ENCODE data around the gene DNAJB1.

DNAJB1 gene

GRCh38 chr19:14495672-14496028 is 22.5 kb downstream of the DNAJB1 start:
- no peak for DNase-seq

- no peak for DNase-seq
These were observed 23.1 kb downstream of the DNAJB1 start for GRCh38 chr19:14494910-14495671.

- DNase-seq: no peak
These were observed 23.8 kb downstream of the DNAJB1 start for GRCh38 chr19:14494411-14494810.

GRCh38 chr19:14492756-14493337 is 25.4 kb downstream of the DNAJB1 start:
- no peak for DNase-seq

GRCh38 chr19:14487370-14488125 is 30.6 kb downstream of the DNAJB1 start:
- no peak for DNase-seq

- no peak for DNase-seq
These were observed 35.8 kb downstream of the DNAJB1 start for GRCh38 chr19:14482172-14482941.

GRCh38 chr19:14480700-14481079 is 37.5 kb downstream of the DNAJB1 start:
- no peak for DNase-seq

- DNase-seq: peak; percentile 76
These were observed 38.1 kb downstream of the DNAJB1 start for GRCh38 chr19:14479975-14480699.

- no peak for DNase-seq
These were observed 38.8 kb downstream of the DNAJB1 start for GRCh38 chr19:14479309-14479974.

GRCh38 chr19:14478113-14478545 is 40.1 kb downstream of the DNAJB1 start:
- DNase-seq: no peak

- DNase-seq: peak; percentile 83
These were observed 40.6 kb downstream of the DNAJB1 start for GRCh38 chr19:14477418-14478112.

- DNase-seq: peak; percentile 48
These were observed 41.4 kb downstream of the DNAJB1 start for GRCh38 chr19:14476673-14477401.

GRCh38 chr19:14476327-14476672 is 41.9 kb downstream of the DNAJB1 start:
- DNase-seq: no peak

GRCh38 chr19:14475251-14476073 is 42.7 kb downstream of the DNAJB1 start, which contains the start of gene PTGER1:
Gene PTGER1, minus strand, starts transcription at chr19:14475354. Its CDS starts 1,034 bp downstream, at chr19:14474320.
- DNase-seq: peak; percentile 61

- DNase-seq: no peak
These were observed 43.4 kb downstream of the DNAJB1 start for GRCh38 chr19:14474827-14475226.

- peak; percentile 52 for DNase-seq
These were observed 44.1 kb downstream of the DNAJB1 start for GRCh38 chr19:14473978-14474578.

GRCh38 chr19:14473073-14473977 is 44.9 kb downstream of the DNAJB1 start:
- peak; percentile 56 for DNase-seq
